ENCODE results near the gene CD8B2.

GRCh38 chr2:106532236-106532635, 45.1 kb downstream of the CD8B2 start:
- TF ChIP-seq, protein P1, sequence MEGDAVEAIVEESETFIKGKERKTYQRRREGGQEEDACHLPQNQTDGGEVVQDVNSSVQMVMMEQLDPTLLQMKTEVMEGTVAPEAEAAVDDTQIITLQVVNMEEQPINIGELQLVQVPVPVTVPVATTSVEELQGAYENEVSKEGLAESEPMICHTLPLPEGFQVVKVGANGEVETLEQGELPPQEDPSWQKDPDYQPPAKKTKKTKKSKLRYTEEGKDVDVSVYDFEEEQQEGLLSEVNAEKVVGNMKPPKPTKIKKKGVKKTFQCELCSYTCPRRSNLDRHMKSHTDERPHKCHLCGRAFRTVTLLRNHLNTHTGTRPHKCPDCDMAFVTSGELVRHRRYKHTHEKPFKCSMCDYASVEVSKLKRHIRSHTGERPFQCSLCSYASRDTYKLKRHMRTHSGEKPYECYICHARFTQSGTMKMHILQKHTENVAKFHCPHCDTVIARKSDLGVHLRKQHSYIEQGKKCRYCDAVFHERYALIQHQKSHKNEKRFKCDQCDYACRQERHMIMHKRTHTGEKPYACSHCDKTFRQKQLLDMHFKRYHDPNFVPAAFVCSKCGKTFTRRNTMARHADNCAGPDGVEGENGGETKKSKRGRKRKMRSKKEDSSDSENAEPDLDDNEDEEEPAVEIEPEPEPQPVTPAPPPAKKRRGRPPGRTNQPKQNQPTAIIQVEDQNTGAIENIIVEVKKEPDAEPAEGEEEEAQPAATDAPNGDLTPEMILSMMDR (IDR thresholded peaks at IDR 0.05), result no peak
- TF ChIP-seq POLR2A (IDR thresholded peaks at IDR 0.05), result no peak
